Measurements from ENCODE around the gene JMJD8. TPM values are rescaled to one million over a fixed set of nuclear protein-coding genes. Genes with fewer than 3 reads are reported as not detected.
A peak's percentile ranks its signal among the peaks of the same experiment; 100 is the strongest.

JMJD8 gene
- total and polyA plus RNA-seq, 9 of the 15 experiments (the other 6 are each of a cell fraction or from before 2014, with no cell fraction given): 1.2 to 50.6 (median 29.3) TPM

- TF ChIP-seq ARID4B (CRISPR knock-in tag; IDR thresholded peaks at IDR 0.05): peak; percentile 61
- no peak for TF ChIP-seq CREBBP (IDR thresholded peaks at IDR 0.05; ENCODE audit: low read depth, low read length)
- no peak for TF ChIP-seq SMC3 (conservative IDR thresholded peaks at IDR 0.05; ENCODE audit: insufficient read depth, low read depth, low read length)
- TF ChIP-seq CCNT2 (IDR thresholded peaks at IDR 0.05; ENCODE audit: borderline replicate concordance, extremely low read depth, insufficient read length, low read depth, low read length): no peak
- no peak for TF ChIP-seq BRF2 (IDR thresholded peaks at IDR 0.05; ENCODE audit: borderline replicate concordance, insufficient read depth, insufficient read length)
- TF ChIP-seq KAT2B (IDR thresholded peaks at IDR 0.05; ENCODE audit: low read depth, low read length): no peak
- no peak; the same call in 1 of the 2 replicates for TF ChIP-seq ZNF263 (CRISPR knock-in tag; IDR thresholded peaks at IDR 0.05; ENCODE audit: borderline replicate concordance)
- TF ChIP-seq SAFB (IDR thresholded peaks at IDR 0.05; ENCODE audit: borderline replicate concordance, low read depth, low read length): no peak
- TF ChIP-seq MCM2 (IDR thresholded peaks at IDR 0.05; ENCODE audit: low read depth): no peak
- peak; percentile 33 for TF ChIP-seq HMGN3 (IDR thresholded peaks at IDR 0.05; ENCODE audit: borderline replicate concordance, extremely low read depth, insufficient read length, low read depth, low read length)
- TF ChIP-seq, protein P1, sequence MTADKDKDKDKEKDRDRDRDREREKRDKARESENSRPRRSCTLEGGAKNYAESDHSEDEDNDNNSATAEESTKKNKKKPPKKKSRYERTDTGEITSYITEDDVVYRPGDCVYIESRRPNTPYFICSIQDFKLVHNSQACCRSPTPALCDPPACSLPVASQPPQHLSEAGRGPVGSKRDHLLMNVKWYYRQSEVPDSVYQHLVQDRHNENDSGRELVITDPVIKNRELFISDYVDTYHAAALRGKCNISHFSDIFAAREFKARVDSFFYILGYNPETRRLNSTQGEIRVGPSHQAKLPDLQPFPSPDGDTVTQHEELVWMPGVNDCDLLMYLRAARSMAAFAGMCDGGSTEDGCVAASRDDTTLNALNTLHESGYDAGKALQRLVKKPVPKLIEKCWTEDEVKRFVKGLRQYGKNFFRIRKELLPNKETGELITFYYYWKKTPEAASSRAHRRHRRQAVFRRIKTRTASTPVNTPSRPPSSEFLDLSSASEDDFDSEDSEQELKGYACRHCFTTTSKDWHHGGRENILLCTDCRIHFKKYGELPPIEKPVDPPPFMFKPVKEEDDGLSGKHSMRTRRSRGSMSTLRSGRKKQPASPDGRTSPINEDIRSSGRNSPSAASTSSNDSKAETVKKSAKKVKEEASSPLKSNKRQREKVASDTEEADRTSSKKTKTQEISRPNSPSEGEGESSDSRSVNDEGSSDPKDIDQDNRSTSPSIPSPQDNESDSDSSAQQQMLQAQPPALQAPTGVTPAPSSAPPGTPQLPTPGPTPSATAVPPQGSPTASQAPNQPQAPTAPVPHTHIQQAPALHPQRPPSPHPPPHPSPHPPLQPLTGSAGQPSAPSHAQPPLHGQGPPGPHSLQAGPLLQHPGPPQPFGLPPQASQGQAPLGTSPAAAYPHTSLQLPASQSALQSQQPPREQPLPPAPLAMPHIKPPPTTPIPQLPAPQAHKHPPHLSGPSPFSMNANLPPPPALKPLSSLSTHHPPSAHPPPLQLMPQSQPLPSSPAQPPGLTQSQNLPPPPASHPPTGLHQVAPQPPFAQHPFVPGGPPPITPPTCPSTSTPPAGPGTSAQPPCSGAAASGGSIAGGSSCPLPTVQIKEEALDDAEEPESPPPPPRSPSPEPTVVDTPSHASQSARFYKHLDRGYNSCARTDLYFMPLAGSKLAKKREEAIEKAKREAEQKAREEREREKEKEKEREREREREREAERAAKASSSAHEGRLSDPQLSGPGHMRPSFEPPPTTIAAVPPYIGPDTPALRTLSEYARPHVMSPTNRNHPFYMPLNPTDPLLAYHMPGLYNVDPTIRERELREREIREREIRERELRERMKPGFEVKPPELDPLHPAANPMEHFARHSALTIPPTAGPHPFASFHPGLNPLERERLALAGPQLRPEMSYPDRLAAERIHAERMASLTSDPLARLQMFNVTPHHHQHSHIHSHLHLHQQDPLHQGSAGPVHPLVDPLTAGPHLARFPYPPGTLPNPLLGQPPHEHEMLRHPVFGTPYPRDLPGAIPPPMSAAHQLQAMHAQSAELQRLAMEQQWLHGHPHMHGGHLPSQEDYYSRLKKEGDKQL (CRISPR knock-in tag; IDR thresholded peaks at IDR 0.05; ENCODE audit: borderline replicate concordance): no peak
- no peak for TF ChIP-seq ZNF12 (CRISPR knock-in tag; IDR thresholded peaks at IDR 0.05)
- no peak for TF ChIP-seq ZNF696 (CRISPR knock-in tag; conservative IDR thresholded peaks at IDR 0.05)
Observed at GRCh38 chr16:728131-728889, 44.2 kb upstream of the JMJD8 start (continued).

Measured in K562 (cell line).